OCI-M2 (cell line): ENCODE data around the gene CDH23.

Experiments used
- DNase-seq: peaks from one replicate; lab custom pipeline; 2025; ENCODE audit not compliant: unreplicated experiment; lab: John Stamatoyannopoulos, UW

CDH23 gene

GRCh38 chr10:71577345-71577744 is 180.6 kb downstream of the CDH23 start:
- DNase-seq, result no peak

- no peak for DNase-seq
Observed at GRCh38 chr10:71578069-71578468, 181.3 kb downstream of the CDH23 start.

GRCh38 chr10:71579668-71580067 is 182.9 kb downstream of the CDH23 start:
- DNase-seq, result no peak

DNA sequence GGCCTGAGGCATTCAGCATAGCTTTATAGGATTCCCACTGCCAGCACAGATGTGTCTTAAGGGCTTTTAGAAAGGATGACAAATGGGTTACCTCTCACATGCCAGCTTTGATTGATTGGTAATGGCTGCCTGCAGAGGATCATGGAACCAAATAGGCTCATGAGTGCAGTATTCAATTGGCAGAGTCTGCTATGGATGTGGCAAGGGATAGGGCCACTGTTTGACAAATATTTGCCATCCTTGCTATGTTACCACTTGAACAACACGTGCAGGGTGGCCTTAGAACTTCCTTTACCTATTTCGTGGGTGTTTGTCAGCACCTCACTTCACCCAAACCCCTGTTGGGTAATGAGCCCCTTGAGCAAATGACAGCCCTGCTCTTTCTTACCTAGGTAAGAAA is 183.7 kb downstream of the CDH23 start:
- DNase-seq, result no peak

DNA sequence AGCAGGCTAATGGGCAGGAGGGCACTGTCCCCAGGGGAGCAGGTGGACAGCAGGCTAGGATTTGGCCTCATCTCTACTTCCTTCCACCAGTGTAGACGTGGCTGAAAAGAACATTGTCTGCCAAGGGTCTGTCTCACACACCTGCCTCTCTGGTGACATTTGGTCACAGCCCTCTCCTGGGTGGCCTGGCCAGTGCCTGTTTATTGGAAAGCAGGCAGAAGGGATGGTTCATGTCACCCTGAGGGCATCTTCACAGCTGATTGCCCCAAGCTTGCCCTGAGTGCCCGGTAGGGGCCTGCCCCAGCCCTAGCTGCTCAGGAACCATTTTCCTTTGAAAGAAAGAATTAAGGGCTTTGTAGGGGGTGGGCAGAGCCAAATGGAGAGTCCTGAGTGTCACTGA is 184.2 kb downstream of the CDH23 start:
- no peak for DNase-seq

GRCh38 chr10:71581376-71581775 is 184.7 kb downstream of the CDH23 start:
- no peak for DNase-seq

GRCh38 chr10:71582019-71582418 is 185.3 kb downstream of the CDH23 start:
- DNase-seq, result no peak

DNA sequence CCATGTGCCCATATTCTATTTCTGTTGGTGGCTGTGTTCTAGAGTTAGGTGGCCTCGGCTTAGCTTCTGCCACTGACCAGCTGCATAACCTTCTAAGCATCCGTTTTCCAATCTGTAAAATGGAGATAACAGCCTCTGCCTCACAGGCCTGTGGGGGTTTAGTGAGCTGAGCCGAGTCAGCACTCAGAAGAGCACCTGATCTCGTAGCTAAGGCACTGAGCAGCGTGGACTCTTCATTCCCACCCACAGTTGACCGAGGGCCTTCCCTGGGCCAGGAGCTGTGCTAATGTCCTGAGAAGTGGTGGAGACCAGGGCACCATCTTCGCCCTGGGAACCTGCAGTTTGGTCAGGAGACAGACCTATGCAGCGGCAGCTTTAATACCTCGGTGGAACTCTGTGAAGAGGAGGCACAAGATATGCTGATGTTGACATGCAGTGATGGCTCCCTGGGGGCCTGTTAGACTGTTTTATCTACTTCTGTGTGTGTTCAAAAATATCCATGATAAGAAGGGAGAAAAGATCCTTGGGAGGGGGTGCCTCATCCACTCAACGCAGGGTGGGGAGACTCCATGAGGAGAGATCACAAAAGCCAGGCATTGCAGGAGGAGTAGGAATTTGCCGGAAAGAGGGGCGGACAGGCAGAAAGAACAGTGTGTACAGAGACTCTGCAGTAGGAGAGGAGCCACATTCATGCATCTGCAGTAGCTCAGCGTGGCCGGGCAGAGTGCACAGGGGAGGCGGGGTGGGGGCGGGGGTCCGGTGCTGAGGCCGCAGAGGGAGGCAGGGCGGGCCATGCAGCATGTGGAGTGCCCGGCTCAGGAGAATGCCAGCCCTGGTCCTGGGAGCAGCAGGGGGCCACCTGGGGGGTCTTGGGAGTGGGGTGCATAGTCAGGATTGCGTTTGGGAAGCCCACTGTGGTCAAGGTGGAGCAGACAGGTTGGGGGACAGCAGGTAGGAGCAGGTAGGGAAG is 186.1 kb downstream of the CDH23 start:
- no peak for DNase-seq

DNA sequence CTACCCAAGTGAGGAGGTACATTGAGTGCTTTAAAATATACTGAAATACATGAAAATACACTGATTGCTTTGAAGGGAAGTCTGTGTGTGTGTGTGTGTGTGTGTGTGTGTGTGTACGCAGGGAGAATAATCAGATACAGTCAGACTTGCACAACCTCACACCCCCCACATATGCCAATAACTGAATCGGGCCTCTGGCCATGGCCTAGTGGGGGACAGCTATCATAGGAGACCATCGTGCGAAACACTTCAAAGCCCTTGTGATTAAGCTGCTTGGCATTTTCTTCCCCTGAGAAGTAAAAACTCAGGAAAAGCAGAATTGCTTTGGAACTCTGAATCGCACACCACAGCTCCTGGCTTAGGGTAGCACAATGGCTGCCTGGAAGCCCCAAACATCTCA is 187.7 kb downstream of the CDH23 start:
- DNase-seq, result no peak

- no peak for DNase-seq
Observed at GRCh38 chr10:71584902-71585563, 188.3 kb downstream of the CDH23 start.

DNA sequence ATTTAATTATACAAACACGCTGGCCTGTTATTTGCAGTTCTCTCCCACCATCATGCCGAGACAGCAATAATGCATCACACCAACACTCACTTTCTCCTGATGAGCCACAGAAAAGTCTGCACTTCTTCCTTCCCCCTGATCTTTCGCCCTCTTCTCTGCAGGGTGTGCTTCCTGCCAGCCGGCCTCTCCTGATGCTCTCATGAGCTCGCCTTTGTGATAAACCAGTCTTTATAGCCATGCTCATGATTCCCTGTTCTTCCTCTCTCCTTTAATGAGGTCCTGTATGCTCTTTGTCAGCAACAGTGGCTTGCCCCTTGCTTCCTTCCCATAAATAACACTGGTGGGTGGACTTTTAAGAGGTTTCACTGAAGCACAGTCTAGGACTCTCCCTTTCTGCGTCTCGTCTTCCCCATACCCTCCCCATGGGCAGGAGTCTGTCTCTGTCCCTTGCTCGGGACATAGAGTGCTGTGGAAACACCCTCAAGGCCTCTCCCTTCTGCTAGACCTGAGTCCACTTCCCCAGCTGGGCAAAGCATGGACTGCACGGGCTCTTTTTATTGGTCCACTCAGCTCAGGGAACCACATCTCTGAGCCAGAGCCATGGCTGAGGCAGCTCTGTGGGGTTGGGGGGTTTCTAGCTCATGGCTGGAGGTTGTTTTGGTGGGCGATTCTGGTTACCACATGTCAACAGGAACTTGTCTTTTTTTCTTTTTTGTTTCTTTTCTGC is 189.0 kb downstream of the CDH23 start:
- no peak for DNase-seq

DNA sequence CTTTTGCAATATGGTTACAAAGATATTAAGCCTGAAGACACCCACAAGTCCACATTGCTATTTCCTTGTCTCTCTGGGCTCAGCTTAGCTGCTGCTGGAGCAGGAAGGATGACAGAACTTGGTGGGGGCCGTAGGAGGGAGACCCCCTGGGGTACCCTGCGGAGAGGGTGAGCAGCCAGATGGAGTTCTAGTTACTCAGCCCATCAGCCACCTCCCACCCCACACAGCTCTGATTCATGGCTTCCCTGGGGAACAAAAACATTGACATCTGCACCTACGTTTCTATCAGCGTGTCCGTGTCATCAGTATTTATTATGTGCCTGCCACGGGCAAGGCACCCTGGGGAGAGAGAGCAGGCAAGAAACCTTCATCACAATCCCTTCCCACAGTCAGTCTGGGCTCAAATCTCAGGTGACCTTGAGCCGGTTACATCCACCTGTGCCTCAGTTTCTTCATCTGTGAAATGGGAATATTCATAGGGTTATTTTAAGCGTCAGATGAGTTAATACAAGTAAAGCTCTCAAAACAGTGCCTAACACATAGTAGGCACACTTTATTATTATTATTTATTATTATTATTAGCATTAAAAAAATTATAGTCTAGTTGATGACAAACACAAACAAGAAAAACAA is 191.3 kb downstream of the CDH23 start:
- no peak for DNase-seq

DNA sequence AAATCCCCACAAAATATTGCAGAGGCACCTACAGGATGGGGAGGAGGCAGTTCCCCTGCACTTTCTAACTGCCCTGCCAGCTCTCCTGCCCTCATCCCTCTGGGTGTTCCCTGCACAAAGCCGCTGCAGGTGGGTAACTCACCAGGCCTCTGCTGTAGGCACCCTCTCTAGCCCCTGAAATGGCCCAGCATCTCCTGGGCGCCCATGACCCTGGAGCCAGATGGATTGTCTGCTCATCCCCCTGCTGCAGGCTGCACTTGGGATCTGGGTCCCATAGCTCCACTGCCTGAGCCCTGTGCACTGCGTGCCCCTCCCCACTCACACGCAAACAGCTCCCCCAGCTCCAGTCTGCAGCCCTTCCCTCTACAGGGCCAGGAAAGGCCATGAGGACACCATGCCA is 192.0 kb downstream of the CDH23 start:
- no peak for DNase-seq

DNA sequence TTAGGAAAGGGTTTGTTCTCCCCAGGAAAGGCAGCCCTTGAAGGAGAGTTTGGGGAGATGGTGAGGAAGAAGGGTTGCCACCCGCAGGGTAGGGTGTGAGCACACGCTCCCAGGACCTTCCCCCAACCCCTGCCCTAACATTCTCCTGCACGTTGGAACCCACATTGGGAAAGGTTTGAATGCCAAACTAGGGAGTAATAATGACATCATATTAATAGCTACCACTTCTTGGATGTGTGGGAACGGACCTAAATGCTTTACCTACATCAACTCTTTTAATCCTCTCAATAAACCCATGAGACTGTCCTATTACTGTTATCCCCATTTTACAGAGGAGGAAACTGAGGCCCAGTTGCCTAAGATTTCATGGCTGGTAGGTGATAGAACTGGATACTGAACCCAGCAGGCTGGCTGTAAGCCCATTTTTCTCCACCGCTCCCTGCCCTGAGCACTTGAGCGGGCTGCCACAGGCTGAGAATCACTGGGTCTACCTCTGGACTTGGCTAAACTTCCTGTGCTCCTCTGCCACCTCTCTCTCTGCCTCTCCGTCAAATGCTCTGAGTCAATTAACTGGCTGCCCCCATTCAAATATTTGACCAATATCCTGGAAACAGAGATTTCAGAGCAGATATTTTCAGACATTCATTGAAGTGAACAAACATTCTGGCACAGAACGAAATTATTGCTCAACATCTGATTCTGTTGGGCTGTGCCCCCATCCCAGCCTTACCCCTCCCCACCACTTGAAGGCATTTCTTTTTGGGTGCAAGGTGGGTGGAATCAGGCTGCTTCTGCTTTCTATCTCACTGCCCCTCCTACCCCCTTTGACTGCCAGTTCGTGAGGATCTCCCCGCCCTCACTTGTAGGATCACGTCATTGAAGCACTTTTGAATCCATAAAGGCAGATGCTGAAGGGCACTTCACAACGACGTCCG is 193.2 kb downstream of the CDH23 start:
- DNase-seq, result no peak

DNA sequence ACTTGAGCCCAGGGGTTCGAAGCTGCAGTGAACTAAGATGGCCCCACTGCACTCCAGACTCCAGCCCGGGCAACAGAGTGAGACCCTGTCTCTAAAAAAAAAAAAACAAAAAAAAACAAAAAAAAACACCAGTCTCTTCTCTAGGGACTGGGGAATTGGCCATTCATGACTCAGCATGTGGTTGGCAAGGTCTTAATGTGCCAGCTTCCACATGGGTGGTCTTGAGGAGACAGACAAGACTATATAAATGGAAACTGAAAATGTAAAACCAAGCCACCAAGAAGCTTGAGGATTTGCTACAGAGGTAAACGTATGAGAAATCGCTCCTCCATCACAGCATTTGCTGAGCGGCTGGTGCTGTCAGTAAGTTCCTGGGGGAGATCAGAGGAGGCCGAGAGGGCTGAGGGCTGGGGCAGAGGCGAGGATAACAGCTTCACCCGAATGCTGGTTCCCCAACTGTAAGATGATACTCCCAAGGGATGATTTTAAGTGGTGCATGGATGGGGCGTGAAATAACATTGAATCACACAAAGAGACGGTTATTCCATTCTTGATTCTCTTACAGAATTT is 194.1 kb downstream of the CDH23 start:
- no peak for DNase-seq

DNA sequence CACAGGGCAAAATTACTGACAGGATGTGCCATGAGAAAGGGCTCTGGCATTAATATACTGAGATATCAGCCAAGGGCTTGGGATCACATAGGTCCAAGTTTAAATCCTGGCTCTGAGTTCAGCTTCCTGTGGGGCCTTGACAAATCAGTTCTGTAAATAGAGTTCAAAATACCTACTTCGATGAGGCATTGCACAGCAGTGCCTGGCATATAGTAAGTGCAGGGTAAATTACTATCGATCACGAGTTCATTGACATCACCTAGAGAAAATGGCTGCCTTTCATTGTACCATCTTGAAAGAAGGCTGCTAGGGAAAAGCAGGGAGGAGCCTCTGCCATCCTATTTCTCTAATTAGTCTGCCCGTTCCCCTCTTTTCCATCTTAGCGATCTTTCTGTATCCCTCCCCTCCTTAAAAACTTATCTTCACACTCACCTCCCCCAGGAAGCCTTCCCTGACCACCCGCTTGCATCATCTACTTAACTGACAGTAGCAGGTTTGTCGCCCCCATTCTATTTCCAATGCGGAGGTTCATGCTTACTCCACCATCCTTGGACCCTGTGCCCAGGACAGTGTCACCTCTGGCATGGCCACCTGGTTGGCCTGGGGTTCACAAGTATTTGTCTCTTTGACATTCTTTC is 198.3 kb downstream of the CDH23 start:
- DNase-seq, result no peak

- no peak for DNase-seq
Observed at GRCh38 chr10:71595649-71596048, 198.9 kb downstream of the CDH23 start.

DNA sequence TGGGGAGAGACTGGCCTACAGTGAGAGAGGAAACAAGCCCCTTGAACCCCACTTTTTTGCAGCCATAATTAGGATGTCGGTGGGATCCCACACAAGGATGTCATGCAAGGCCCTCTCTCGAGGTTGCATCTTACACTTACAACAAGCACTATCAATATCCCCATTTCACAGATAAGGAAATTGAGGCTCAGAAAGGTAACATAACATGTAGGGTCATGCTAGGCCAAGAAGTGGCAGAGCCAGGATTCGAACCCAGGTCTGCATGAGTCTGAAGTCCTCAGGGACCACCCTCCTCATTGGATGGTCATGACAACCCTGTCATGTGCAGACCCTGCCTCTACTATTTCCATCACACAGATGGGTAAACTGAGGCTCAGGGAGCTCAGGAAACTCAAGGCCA is 199.4 kb downstream of the CDH23 start:
- DNase-seq, result no peak

DNA sequence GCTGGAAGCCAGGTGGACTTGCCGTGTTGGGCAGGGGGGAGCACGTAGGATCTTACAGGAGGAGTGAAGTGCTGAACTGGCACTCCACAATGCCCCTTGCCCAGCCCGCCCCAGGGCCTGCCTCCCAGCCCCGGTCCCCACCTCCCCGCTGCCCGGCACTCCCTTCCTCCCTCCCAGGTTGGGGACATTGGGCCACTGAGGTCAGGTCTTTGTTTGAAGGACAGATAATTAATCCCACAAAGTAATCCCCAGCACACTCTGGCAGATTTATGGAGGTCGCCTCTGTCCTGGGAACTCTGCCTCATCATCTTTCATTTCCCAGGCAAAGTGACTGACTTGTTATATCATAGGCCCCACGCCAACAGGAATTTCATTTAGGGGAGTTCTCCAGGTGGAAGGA is 200.0 kb downstream of the CDH23 start:
- DNase-seq, result no peak
